GM04504 (cell line): Measurements from ENCODE around the gene LRCH4.

ENCODE experiments used
- DNase-seq: peaks from one replicate; pipeline ENCODE4 v3.0.0-alpha.2; 2012; ENCODE audit warnings: low read depth

Gene LRCH4, protein sequence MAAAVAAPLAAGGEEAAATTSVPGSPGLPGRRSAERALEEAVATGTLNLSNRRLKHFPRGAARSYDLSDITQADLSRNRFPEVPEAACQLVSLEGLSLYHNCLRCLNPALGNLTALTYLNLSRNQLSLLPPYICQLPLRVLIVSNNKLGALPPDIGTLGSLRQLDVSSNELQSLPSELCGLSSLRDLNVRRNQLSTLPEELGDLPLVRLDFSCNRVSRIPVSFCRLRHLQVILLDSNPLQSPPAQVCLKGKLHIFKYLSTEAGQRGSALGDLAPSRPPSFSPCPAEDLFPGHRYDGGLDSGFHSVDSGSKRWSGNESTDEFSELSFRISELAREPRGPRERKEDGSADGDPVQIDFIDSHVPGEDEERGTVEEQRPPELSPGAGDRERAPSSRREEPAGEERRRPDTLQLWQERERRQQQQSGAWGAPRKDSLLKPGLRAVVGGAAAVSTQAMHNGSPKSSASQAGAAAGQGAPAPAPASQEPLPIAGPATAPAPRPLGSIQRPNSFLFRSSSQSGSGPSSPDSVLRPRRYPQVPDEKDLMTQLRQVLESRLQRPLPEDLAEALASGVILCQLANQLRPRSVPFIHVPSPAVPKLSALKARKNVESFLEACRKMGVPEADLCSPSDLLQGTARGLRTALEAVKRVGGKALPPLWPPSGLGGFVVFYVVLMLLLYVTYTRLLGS

DNA sequence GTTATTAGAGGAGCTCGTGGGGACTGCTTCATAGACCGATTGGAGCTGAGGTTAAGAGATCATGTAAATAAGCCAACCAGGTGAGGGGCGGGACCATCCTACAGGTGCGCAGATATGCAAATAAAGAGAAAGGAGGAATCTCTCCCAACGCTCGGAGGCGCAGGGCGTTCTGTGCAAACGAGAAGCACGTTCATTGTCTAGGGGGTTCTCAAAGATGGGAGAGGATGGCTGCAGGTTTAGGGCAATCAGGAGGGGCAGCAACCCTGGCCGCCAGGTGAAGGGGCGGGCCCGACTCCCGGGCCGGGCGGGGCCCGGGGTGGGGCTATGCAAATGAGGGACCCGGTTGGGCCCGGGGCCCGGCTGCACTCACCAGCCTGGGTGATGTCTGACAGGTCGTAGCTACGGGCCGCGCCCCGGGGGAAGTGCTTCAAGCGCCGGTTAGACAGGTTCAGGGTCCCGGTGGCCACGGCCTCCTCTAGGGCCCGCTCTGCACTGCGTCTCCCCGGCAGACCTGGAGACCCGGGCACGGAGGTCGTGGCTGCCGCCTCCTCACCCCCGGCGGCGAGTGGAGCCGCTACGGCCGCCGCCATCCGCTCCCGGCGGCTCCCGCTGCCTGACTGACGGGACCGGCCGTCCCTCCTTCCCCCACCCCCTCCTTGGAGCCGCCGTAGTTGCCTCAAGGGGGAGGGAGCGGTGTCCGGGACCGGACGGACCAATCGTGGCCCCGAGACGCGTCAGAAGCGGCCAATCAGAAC, at the start of gene LRCH4:
Gene LRCH4 (minus strand): TSS at position 619 of the 755 bp plus-strand sequence. CDS start 29 bp downstream, at position 590.
- no peak for DNase-seq

DNA sequence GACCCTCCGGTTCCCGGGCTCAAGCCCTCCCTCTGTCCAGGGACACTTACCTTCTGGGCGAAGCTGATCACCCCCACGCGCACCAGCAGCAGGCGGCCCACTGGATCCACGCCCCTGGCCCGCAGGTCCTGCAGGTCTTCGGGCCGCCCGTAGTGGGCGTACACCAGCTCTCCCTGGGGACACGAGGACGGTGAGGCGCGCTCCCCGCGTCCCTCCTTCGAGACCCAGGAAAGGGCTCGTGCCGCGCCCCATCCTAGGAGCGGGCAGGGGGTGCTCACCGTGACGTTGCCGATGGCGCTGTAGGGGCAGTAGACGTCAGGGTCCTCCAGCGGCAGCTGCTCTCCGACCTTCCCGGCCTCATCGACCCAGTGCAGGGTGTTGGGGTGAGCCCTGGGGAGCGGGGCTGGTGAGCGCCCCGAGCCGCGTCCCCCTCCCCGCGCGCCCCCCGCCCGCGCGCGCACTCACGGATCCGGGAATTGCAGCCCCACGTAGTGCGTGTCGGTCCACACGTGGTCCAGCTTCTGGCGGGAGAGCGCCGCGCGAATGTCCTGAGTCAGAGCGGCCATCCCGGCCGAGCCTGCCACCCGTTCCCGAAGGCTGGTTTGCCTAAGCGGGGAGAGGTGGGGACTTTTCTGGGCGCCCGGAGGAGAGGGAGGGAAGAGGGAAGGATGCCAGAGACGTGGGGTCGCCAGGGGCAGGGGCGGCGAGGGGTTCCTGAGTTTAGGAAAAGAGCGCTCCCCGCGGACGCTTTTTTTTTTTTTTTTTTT, 47.2 kb upstream of the LRCH4 start:
- DNase-seq: no peak

DNA sequence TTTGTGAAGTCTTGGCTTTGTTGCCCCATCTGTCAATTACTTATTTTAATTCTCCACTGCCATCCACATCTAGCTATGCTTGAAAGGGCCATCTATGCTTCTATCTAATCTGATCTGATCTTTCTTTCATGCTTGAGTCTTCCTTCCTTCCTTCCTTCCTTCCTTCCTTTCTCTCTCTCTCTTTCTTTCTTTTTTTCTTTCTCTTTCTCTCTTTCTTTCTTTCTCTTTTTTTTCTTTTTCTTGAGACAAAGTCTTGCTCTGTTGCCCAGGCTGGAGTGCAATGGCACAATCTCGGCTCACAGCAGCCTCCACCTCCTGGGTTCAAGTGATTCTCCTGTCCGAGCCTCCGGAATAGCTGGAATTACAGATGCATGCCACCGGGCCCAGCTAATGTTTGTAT, 44.1 kb upstream of the LRCH4 start:
- DNase-seq: no peak

DNA sequence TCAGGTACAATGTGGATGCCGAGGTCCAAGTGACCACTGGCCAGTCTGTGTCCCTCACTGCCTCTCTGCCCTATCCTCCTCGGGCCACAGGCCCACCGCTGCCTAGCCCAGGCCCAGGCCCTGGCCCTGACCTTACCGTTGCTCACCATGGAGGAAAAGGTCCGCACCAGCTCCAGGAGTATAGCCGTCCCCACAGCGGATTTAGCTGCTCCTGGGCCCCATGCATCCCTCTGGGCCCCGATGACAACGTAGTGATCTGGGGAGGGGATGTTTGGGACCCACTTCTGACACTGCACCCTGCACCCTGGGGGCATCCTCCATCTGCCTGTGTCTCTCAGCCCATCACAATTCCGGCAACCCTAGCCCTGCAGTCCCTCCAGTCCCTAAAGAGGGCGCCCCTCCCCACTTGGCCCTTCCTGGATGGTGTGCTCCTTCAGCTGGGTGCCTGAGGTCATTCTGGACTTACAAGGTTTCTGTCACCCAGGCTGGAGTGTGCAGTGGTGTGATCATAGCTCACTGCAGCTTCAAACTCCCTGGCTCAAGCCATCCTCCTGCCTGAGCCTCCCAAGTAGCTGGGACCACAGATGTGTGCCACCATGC, 43.3 kb upstream of the LRCH4 start:
- DNase-seq: no peak

DNA sequence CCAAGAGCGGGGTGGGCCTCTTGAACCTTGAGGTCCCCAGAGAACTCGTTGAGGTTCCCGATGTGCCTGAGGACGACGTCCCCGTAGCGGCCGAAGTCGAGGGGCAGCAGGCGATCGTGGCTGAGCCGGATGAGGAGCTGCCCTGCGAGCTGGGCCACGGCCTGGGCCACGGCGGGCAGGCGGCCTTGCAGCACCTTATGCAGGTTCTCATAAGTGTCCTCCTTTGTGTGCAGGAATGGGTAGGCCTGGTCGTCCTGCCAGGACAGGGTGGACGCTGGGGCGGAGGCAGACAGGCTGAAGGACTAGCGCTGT, 41.3 kb upstream of the LRCH4 start:
- DNase-seq: no peak

DNA sequence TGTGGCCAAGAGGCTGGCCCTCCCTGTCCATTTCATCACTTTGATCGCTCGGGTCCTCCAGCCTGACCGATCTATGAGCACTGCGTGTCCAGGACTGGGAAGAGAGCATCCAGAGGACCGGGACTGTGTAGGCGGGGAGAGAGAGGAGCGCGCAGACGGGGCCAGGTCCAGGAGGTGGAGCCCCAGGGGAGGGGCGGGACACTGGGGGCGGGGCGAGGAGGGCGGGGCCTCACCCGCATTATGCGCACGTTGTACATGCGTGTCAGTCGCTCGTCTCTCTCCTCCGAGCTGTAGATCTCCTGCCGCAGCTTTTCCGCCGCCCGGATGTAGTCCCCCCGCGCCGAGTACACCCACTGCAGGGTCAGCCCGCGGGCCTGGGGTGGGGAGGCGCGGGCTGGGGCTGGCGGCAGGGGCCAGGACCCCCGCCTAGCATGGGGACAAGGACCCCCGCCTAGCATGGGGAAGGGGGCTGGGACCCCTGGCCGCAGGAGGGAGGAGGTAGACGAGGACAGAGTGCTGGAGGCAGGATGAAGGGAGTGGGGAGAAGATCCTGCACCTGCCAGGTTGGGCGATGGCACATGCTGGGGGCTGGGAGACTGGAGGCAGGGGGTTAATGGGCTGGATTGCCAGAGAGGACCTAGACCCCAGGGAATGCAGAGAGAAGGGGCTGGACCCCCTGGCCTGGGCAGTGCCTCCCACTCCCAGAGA, 40.8 kb upstream of the LRCH4 start:
- no peak for DNase-seq

DNA sequence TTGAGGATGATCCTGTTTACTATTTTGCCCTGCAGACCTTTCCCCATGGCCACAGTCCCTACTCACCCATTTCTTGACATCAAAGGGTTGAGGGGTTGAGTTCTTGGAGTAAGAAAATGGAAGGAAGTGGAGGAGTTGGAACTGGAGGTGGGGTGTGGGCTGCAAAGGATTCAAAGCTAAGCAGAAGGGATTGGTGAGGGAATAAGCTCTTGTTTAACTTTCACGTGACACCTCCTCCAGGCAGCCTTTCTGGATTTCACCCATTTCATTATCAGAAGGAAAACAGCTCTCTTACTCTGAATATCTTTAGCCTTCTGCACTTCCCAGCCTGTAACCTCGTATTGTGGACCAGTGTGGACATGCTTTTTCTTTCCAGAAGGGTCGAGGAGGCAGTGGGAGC, 40.1 kb upstream of the LRCH4 start:
- DNase-seq: no peak

DNA sequence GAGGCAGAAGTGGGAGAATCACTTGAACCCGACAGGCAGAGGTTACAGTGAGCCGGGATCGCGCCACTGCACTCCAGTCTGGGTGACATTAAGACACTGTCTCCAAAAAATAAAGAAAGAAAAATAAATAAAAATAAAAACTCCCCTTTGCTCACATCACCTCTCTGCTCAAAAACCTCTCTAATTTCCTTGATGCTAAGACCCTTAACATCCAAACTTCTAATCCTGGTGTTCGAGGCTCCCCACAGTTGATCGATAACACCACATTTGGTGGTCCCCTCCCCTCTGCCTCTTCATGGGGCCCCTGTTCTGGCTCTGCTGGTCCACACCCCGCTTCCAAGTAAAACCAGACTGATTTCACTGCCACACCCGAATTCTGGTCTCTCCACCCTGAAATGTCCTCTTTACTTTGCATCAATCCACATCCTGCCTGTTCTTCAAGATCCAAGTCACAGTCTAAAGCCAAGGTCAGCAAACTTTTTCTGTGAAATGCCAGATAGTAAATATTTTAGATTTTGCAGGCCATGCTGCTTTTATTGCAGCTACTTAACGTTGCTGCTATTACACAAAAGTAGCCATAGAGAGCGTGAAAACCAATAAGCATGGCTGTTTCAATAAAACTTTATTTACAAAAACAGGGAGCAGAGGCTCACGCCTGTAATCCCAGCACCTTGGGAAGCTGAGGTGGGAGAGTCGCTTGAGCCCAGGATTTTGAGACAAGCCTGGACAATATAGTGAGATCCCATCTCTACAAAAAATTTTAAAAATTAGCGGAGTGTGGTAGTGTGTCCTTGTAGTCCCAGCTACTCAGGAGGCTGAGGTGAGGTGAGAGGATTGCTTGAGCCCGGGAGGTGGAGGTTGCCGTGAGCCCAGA, 38.3 kb upstream of the LRCH4 start:
- no peak for DNase-seq

DNA sequence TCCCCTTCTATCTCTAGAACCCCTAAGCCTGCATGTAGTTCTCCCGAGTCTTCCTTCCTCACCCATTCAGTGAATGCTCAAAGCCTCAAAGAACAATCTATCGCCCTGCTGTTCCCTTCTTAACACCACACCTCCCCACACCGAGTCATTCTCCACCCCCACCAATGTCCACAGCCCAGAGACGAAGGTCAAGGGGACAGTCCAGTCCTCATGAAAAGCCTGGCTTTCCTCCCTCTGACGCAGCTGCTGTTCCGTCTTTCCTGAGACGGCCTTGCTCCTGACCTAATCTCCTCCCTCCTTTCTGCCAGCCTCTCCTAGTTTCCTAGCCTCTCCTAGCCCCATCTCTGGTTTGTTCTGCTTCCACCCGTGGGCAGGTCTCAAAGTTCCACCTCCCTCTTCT, 35.6 kb upstream of the LRCH4 start:
- DNase-seq: no peak

DNA sequence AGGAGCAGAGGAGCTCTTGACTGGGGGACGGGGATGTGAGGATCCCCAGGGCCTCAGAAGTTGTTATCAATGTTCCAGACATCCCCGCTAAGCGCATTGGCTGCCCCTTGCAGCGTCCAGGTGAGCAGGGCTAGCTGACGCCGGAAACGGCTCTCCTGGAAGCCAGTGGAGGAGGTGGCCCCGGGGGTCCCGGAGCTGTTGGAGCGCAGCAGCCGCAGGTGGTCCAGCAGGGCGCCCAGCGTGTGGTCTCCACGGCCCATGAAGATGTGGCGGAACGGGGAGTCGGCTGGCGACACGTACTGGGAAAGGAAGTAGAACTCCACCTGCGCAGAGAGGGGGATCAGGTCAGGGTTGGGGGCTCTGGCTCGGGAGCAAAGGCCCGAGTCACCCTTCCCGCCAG, 34.9 kb upstream of the LRCH4 start:
- no peak for DNase-seq

DNA sequence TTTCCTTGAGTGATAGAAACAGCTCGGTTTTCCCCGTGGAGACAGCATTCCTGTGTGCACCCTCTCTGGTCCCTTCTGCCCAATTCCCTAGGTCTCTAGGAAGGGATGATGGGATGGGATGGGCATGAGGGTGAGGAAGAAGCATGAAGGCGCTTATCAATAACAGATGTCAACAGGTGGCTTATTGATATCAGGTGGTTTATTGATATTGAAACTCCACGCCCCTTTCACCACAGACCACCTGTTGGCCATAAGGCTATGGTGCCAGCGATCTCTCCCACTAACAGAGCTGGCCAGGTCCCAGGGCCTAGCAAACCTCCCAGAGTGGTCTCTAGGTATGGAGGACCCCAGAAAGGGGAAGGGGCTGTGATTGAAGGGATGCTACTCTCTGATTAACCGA, 34.3 kb upstream of the LRCH4 start:
- DNase-seq: no peak

DNA sequence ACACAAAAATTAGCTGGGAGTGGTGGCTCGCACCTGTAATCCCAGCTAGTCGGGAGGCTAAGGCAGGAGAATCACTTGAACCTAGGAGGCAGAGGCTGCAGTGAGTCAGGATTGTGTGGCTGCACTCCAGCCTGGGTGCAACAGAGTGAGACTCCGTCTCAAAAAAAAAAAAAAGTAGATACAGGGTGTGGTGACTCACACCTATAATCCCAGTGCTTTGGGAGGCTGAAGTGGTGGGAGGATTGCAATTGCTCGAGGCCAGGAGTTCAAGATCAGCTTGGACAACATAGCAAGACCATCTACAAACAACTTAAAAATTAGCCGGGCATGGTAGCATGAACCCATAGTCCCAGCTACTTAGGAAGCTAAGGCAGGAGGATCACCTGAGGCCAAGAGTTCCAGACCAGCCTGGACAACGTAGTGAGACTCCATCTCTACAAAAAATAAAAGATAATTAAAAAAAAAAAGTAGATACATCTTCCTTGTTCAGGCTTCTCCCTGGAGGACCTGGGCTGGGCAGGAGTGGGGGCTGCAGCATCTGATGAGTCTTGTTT, 28.5 kb upstream of the LRCH4 start:
- DNase-seq: no peak

DNA sequence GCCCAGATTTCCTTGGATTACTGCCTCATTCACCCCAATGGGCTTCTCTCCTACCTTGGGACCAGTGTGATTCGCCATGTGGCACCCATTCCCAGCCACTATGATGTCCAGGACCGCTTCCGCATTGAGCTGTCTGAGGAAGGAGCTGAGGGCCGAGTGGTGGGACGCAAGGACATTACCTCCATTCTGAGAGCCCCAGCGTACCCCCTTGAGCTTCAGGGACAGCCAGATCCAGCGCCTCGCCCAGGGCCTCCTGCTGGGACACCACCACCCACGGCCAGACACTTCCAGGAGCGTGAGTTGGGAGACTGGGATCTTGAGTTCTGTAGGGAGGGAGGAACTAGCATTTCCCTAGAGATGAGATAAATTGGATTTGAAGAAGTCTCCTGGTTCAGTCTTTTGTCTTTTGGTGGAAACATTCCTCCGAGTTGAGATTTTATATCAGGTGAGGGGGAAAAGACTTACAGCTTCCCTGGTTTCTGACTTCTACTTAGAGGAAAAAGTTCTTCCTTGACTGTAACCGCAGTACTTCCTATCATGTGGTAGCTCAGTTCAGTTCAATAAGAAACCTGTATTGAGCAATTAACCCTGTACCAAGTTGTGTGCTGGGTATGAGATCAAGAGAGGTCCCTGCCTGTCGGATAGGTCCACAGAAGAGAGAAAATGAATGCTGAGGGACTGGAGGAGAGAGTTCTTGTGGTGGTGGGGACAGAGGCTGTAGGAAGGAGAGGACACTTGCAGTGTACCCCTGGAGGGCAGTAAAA, 27.7 kb upstream of the LRCH4 start:
- DNase-seq: no peak

DNA sequence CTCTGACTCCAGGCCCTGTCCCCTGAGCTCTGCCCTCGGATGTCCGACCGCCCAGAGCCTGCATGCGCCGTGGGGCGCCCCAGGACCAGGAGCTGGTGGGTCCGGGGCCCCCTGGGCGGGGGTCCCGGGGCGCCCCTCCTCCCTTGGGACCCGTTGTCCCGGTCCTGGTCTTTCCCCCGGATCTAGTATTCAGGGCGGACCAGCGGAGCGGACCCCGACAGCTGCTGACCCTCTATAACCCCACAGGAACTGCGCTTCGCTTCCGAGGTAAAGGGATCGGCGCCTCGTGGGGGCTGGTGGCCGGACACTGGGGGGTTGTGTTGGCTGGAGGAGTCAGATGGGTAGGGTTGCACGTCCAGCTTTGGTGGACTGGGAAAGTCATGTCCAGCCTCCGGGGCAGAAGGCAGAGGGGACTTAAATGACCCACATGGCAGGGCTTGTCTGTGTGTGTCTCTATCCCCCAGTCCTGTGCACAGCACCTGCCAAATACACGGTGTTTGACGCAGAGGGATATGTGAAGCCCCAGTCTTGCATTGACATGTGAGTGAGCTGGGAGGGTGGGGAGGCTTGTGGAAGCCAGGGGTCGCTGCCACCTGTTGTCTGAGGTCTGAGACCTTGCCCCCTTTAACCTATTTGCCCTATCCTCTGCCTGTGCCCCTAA, 26.9 kb upstream of the LRCH4 start:
- no peak for DNase-seq

DNA sequence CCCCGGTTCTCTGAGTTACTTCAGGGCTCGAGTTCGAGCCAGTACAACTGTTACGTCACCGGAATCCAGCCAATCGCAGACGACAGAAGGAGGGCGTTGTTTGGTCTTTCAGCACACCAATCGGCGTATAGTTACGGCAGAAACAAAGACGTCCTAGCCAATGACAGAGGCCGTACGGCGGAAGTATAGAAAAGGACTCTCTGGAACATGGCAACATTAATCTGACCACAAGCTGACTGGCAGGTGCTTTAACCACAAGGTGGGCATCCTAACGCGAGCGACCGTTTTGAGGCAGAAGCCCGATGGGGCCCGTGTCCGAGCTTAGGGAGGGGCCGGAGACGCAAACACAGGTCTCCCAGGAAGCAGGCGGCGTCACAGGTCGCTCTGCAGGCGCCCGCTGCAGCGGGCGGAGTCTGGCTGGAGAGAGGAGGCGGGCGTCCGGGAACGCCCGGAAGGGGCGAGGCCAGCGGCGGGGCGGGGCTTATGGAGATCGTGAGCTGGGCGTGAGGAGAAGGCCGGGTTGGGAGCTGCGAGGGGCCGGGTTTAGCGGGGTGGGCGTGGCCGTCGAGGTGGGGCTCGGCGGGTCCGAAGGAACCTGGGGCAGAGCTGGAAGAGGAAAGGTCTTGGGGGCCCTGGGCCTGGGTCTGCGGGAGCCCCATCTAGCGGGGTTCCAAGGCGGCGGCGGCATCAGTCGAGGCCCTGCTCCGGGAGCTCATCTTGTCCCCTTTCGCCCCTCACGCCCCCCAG, 26.2 kb upstream of the LRCH4 start, which contains the start of gene MOSPD3:
Gene MOSPD3 (plus strand): TSS at position 558 of the 747 bp plus-strand sequence. CDS start 252 bp downstream, outside the sequence.
- DNase-seq: peak; percentile 98

DNA sequence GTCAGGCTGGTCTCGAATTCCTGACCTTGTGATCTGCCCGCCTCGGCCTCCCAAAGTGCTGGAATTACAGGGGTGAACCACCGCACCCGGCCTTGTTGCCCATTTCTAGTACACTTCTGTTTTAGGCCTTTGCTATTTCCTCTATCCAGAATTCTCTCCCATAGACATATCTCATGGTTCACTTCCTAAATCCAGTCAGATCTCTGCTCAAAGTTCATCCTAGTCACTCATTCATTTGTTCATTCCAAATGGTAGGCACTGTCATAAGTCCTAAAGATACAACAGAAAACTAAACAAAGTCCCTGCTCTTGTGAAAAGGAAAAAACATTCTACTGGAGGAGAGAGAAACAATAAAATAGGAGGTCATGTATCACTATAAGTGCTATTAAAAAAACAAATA, 24.0 kb upstream of the LRCH4 start:
- no peak for DNase-seq

DNA sequence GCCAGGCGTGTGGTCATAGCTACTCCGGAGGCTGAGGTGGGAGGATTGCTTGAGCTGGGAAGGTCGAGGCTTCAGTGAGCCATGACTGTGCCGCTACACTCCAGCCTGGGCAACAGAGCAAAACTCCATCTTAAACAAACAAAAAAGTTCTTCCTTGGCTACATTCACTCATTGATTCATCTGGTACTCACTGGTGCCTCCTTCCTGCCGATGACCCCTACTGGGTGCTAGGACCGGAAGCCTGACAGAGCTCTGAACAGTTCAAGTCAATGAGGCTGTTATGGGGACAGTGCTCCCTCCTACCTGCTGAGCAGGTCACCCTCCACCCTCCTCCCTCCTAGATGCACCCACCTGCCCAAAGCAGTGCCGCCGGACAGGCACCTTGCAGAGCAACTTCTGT, 21.2 kb upstream of the LRCH4 start:
- no peak for DNase-seq

DNA sequence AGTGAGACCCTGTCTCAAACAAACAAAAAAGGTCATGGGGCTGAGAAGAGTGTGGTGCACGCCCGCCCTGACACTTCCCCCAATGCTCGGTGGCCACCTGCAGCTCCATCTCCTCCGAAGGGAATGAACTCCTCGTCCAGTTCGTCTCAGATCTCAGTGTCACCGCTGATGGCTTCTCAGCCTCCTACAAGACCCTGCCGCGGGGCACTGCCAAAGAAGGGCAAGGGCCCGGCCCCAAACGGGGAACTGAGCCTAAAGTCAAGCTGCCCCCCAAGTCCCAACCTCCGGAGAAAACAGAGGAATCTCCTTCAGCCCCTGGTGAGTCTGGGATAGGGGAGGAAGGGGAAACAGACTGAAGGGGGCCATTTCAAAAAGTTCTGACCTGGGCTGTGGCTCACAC, 20.4 kb upstream of the LRCH4 start:
- no peak for DNase-seq
